UCSD-AML1 (cell line): ENCODE results near the gene DNM3.

Experiments
- DNase-seq: peaks from one replicate; lab custom pipeline; 2025; ENCODE audit not compliant: unreplicated experiment; lab: John Stamatoyannopoulos, UW

The DNM3 gene

DNA sequence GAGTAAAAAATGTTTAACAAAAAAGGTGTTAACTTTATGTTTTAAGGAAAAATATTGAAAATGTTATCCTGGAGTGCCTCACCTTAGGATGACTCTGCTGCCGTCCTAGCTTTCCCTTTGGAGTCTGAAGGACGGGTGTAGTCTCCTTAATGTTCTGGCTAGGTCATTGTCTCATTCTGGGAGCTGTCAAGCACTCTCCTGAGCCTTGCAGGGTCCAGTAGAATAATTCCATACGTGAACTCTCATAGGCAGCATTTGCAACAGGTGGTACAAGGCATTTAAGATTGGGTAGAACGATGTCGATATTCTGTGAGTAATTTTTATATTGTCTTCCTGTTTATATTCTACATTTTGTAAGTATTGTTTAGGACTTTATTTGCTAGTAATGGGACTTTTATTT, 295.6 kb downstream of the DNM3 start:
- no peak for DNase-seq

GRCh38 chr1:172137703-172138454, 296.6 kb downstream of the DNM3 start:
- no peak for DNase-seq

- no peak for DNase-seq
Measured at GRCh38 chr1:172138634-172139033, 297.3 kb downstream of the DNM3 start.

DNA sequence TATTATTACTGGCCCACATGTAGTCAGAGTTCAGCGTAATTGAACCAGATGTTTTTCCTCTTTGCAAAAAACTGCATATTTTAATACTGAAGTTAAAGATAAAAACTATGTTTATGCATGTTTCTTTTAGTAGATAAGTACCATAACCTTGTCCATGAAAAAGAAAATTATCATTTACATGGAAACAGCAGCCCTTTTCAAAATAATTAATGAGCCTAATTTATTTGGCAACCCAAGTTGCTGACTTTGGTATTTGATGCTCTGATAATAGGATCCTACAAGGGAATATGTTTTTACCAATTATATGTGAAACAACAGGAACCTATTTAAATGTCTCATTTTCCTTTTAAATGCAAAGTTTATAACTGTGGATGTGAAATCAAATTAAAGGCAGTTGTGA, 297.9 kb downstream of the DNM3 start:
- no peak for DNase-seq

DNA sequence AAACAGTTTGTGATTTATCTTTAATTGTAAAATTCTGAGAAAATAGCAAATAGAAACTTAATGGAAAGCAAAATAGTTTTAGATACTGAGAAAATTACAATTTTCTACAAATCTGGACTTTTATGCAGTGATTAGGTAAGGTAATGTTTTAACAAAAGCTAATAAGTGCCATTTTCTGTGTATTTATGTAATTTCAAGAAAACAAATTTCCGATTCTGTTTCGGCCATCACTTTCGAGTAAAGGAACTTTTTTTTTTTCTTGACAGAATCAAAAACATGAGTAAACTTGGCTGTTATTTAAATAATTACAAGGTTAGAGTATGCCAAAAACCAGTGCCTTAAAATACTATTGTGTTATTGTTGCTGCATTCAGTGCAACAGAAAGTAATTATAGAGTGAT, 298.8 kb downstream of the DNM3 start:
- no peak for DNase-seq

DNA sequence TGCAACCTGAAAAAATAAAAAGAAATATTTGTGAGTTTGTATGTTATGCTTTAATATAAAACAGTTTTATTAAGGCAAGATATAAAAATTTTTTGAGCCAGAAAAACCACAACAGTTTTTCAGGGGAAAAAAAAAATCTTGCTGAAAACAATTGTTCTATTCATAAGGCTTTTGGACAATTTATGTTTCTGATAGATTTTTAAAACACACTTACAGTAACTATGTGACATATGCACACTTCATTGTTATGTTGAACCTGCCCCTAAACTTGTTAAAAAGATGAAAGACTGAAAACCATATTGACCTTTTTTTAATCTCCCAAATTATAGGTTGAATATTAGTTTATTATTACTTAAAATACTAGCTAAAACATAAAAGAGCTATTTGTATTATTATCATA, 299.3 kb downstream of the DNM3 start:
- DNase-seq: no peak

- no peak for DNase-seq
Measured at GRCh38 chr1:172141341-172141881, 300.1 kb downstream of the DNM3 start.

DNA sequence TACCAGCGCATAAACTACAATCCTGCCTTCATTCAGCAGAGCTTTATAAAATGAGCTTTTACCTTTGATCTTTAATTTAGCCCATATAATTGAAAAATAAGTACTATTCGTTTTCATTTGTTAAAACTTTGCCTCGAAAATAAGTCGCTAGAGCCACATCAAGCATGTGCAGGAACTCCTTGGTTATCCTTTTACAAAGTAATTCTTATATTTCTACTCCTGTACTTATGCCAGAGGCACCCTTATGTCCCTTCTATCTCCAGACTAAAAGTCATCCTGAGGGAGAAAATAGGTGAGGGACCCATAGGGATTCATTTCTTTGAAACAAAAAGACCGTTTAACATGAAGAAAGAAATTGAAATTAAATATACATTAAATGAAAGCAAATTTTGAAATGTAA, 301.0 kb downstream of the DNM3 start:
- no peak for DNase-seq

GRCh38 chr1:172143384-172144055, 302.2 kb downstream of the DNM3 start:
- DNase-seq: no peak

DNA sequence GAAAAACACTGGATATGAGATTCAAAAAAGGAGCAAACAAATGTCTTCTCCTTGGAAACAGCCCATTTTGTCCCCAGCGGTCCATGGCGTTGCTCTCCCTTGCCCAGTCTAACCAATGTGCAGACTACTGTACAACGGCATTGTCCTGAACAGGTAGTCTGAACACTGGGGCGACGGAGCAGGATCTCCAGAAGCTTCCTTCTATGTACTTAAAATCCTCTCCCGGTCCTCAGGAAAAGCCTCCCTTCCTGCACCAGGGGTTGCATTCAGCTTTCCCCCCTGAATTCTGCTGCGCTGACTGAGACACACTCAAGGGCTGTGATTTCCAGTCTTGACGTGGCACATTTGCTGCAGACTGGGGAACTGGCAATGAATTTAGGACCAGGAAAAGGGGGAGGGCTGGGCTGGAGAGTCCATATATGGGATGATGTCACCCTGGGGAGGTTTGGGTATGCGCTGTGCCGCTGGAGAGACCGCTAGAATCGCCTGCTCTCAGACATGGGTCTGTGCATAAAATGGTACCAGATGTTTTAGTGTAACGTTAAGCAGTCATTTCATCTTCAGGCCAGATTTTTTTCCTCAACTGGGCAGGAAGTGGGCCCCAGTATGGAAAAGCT, 303.3 kb downstream of the DNM3 start:
- no peak for DNase-seq

DNA sequence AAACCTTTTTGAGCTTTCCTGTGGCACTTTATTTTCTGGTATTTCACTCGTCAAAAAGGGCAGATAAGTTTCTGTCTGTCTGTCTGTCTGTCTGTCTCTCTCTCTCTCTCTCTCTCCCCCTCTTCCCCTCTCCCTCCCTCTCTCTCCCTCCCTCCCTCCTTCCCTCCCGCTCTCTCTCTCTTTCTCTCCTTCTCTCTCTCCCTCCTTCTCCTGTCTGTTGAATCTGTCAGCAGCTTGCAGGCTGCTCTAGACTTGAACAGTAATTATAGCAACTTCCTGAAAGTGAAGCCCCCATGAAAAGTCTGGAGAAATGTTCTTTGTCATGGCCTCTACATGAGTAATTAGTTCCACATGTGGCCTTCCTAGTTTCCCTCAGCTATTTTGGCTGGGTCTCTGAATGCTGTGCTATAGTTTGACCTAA, 303.9 kb downstream of the DNM3 start:
- DNase-seq: no peak

- no peak for DNase-seq
Measured at GRCh38 chr1:172145656-172146055, 304.4 kb downstream of the DNM3 start.

DNA sequence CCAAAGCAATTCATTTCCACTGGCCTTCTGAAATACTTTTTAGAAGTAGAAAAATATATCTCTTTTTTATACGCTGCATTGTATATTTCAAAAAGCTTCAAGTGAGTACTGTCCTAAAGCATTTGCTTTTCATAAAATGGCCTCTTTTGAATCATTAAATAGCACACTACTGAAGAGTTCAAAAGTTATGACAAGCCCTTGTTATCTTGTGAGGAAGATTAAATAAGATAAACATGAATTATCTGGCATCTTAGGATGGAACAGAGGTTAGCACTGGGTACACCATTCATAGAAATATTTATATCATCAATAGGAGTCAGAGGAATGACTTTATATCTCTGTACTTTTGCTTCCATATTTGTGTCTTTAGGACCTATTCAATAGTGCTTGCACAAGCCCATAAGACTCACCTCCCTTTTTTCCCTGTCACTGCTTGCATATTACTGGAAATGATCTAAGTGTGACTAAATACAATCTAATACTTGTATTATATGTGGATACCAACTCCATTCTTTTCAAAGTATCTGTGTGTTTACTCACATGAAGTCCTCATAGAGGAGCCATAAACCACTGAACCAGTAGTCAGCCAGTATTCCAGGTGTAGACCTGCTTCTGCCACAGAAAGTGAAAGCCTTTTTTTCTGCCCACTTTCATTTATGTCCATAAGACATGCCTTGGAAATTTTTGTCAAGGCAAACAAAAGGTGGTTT, 305.0 kb downstream of the DNM3 start:
- DNase-seq: no peak

DNA sequence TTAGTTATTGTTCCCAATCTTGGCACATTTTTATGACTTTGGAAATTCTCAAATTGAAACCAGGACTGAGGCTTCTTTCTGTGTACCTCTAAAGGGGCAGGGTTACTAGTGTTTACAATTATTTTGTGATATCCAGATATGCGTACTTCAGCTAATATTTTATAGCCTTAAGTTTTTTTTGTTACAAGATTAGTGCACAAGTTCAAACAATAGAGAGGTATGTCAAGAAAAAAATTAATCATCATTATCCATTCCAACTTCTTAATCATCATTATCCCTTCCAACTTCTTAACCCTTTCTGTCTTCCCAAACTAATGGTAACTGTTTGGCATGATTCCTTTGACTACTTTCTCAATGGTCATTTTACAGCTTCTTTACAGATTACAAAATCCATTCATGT, 306.2 kb downstream of the DNM3 start:
- no peak for DNase-seq

GRCh38 chr1:172148213-172148612, 306.9 kb downstream of the DNM3 start:
- DNase-seq: no peak

DNA sequence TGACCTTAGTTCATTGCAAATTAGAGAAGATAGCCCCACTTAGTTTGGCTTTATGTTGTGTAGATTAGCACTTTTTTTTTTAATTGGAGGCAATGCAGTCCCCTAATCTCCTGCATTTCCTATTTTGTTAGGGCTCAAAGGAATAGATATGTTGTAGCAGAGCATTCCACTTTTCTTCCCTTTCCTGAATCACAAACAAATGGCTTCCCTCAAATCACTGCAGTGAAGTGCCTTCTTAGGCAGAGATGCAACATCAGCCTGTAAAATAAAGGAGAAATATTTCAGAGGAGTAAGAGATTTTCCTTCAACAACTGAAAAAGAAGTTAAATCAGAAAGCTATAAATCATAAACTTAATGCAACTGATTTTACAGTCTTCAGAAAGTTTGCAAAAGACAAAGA, 307.4 kb downstream of the DNM3 start:
- no peak for DNase-seq

DNA sequence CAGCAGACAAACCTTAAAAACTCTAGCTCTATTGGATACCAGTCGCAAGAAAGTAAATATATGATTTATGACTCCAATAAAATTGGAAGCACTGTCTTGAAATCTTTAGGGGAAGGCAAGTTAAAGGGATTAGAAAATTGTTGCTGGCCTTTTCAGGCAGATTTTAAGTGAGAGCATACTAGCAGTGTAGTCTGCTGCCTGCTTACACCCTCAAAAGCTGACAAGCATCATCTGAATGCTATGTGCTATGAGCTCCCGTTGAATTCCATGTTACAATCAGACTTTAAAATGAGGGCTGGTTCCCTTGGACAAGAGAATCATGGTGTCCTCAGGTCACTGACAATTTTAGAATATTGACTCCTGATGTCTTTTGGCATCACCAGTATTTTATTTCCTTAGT, 308.0 kb downstream of the DNM3 start:
- no peak for DNase-seq

DNA sequence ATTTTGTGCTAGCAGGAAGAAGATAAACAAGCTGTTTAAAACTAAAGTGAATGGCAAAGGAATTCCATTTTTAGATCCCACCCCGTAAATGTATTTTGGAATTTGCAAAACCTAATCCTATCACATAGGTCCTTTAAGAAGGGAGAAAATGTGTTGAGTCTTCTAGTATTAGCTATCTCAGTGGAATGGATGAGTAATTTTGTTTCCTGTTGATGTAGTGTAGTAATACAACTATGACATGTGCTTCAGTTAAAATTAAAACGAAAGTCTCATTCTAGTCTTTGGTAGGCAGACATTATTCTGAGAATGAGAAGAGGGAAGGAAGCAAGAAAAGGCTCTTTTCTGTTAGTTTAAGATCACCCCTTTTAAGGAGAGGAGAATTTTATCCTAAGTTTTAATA, 313.3 kb downstream of the DNM3 start:
- no peak for DNase-seq

- no peak for DNase-seq
Measured at GRCh38 chr1:172155766-172156165, 314.5 kb downstream of the DNM3 start.

- no peak for DNase-seq
Measured at GRCh38 chr1:172162236-172162635, 320.9 kb downstream of the DNM3 start.

- DNase-seq: no peak
Measured at GRCh38 chr1:172163498-172164215, 322.4 kb downstream of the DNM3 start.
